ENCODE results near the gene LINGO1. TPM values are rescaled to one million over a fixed set of nuclear protein-coding genes. Genes with fewer than 3 reads are reported as not detected.

Gene LINGO1
- polyA plus RNA-seq, 1 donor = 25.0 TPM

- 80% methylated on average over 4 of the region's 23 CpGs for WGBS (ENCODE audit: insufficient coverage, low lambda C conversion rate)
- Histone ChIP-seq H3K9me3 (ENCODE audit: control insufficient read depth, low read depth, low read length) (peaks cover 3% of the 10 kb centered on the region), H3K27me3 (ENCODE audit: control insufficient read depth, insufficient read depth, low read length) (peaks cover 5% of the 10 kb centered on the region), H3K36me3 (ENCODE audit: control insufficient read depth, insufficient read depth, low read length) (no peaks in the 10 kb centered on the region), H3K27ac (ENCODE audit: low read length) (no peak overlapping the region), H3K4me3 (ENCODE audit: low read length) (no peak overlapping the region), H3K4me1 (ENCODE audit: control insufficient read depth, insufficient read depth, low read length) (peaks cover 32% of the 10 kb centered on the region)
- DNase-seq = no peak
Observed at GRCh38 chr15:77657634-77658238, 25.0 kb upstream of the LINGO1 start.

DNA sequence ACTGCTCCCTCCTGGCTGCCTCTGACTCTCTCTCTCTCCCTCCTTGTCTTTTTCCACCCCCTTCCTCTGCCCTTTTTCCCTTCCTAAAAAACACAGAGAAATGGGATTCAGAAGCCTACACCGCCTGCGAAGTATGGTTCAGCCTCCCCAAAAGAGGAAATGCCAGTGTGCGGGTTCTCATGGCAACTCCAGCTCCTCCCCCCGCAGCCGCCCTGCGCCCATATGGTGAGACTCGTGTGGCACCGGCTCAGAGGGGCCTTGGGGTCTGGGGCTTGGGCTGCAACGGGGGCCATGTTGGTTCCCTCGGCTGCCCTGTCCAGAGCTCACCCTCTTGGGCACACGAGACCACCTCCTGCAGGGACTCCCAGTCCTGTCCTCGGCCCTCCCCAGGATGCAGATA lies 23.6 kb upstream of the LINGO1 start:
- Histone ChIP-seq H3K27ac (ENCODE audit: low read length) (no peak overlapping the region), H3K27me3 (ENCODE audit: control insufficient read depth, insufficient read depth, low read length) (peaks cover 13% of the 10 kb centered on the region), H3K9me3 (ENCODE audit: control insufficient read depth, low read depth, low read length) (peaks cover 3% of the 10 kb centered on the region), H3K4me1 (ENCODE audit: control insufficient read depth, insufficient read depth, low read length) (peaks cover 17% of the 10 kb centered on the region), H3K4me3 (ENCODE audit: low read length) (no peak overlapping the region), H3K36me3 (ENCODE audit: control insufficient read depth, insufficient read depth, low read length) (no peaks in the 10 kb centered on the region)
- no CpG with 5 or more reads among the region's 12 CpGs for WGBS (ENCODE audit: insufficient coverage, low lambda C conversion rate)
- DNase-seq = no peak

DNA sequence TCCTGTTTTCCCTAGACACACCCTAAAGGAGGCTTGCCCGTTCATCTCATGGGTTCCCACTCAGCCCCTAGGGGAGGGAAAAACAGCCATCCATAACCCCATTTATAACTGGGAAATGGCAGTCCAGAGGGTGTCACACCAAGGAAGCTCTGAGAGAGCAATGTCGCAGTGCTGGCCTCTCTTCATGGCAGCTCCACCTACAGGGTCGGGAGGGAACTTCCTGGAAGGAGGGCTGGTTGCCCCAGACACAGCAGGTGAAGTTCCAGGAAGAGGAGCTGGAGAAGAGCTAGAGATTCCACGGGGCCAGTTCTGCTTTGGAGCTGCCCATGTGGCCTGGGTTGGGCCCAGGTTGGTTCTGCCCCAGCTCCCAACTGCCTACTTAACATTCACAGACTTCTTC lies 22.3 kb upstream of the LINGO1 start:
- Histone ChIP-seq H3K4me1 (ENCODE audit: control insufficient read depth, insufficient read depth, low read length) (peaks cover 14% of the 10 kb centered on the region), H3K9me3 (ENCODE audit: control insufficient read depth, low read depth, low read length) (peaks cover 3% of the 10 kb centered on the region), H3K27ac (ENCODE audit: low read length) (no peak overlapping the region), H3K4me3 (ENCODE audit: low read length) (no peak overlapping the region), H3K36me3 (ENCODE audit: control insufficient read depth, insufficient read depth, low read length) (no peaks in the 10 kb centered on the region), H3K27me3 (ENCODE audit: control insufficient read depth, insufficient read depth, low read length) (peaks cover 13% of the 10 kb centered on the region)
- no CpG with 5 or more reads among the region's 4 CpGs for WGBS (ENCODE audit: insufficient coverage, low lambda C conversion rate)
- peak in 1 of 2 donors; percentile 49 for DNase-seq

- Histone ChIP-seq H3K27ac (ENCODE audit: low read length) (no peak overlapping the region), H3K27me3 (ENCODE audit: control insufficient read depth, insufficient read depth, low read length) (peaks cover 13% of the 10 kb centered on the region), H3K36me3 (ENCODE audit: control insufficient read depth, insufficient read depth, low read length) (no peaks in the 10 kb centered on the region), H3K4me3 (ENCODE audit: low read length) (no peak overlapping the region), H3K9me3 (ENCODE audit: control insufficient read depth, low read depth, low read length) (peaks cover 3% of the 10 kb centered on the region), H3K4me1 (ENCODE audit: control insufficient read depth, insufficient read depth, low read length) (peaks cover 7% of the 10 kb centered on the region)
- no CpG with 5 or more reads among the region's 4 CpGs for WGBS (ENCODE audit: insufficient coverage, low lambda C conversion rate)
- DNase-seq = no peak
Observed at GRCh38 chr15:77653832-77654480, 21.2 kb upstream of the LINGO1 start.

- H3K9me3 ChIP-seq (ENCODE audit: control insufficient read depth, low read depth, low read length) = peaks cover 3% of the 10 kb centered on the region
- H3K27me3 ChIP-seq (ENCODE audit: control insufficient read depth, insufficient read depth, low read length) = peaks cover 13% of the 10 kb centered on the region
- H3K4me3 ChIP-seq (ENCODE audit: low read length) = no peak overlapping the region
- H3K27ac ChIP-seq (ENCODE audit: low read length) = no peak overlapping the region
- DNase-seq = no peak
- no CpG with 5 or more reads among the region's 2 CpGs for WGBS (ENCODE audit: insufficient coverage, low lambda C conversion rate)
- H3K36me3 ChIP-seq (ENCODE audit: control insufficient read depth, insufficient read depth, low read length) = no peaks in the 10 kb centered on the region
- no peaks in the 10 kb centered on the region for H3K4me1 ChIP-seq (ENCODE audit: control insufficient read depth, insufficient read depth, low read length)
Observed at GRCh38 chr15:77650265-77650664, 17.6 kb upstream of the LINGO1 start.

- H3K9me3 ChIP-seq (ENCODE audit: control insufficient read depth, low read depth, low read length) = peaks cover 3% of the 10 kb centered on the region
- no peak overlapping the region for H3K27ac ChIP-seq (ENCODE audit: low read length)
- no CpG with 5 or more reads among the region's 3 CpGs for WGBS (ENCODE audit: insufficient coverage, low lambda C conversion rate)
- no peak for DNase-seq
- H3K27me3 ChIP-seq (ENCODE audit: control insufficient read depth, insufficient read depth, low read length) = peaks cover 13% of the 10 kb centered on the region
- H3K36me3 ChIP-seq (ENCODE audit: control insufficient read depth, insufficient read depth, low read length) = no peaks in the 10 kb centered on the region
- H3K4me3 ChIP-seq (ENCODE audit: low read length) = no peak overlapping the region
- H3K4me1 ChIP-seq (ENCODE audit: control insufficient read depth, insufficient read depth, low read length) = no peaks in the 10 kb centered on the region
Observed at GRCh38 chr15:77649610-77650009, 16.9 kb upstream of the LINGO1 start.

DNA sequence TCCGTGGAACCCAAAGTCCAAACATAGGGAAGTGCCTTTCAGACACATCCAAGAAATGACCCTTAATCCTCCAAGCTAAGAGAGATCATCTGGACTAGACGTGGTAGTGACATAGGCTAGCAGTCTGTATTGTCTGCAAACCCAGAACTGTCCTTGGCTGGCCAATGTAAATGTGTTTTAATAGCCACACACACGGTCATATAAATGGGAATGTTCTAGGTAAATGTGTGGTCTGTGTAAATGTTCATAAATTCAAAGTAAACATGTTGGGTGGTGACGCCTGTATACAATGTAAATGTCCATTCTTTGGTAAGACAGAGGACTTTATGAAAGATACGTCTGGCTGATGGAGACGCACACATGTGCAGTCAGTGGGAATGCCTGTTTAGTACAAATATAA lies 16.3 kb upstream of the LINGO1 start:
- Histone ChIP-seq H3K4me1 (ENCODE audit: control insufficient read depth, insufficient read depth, low read length) (no peaks in the 10 kb centered on the region), H3K27me3 (ENCODE audit: control insufficient read depth, insufficient read depth, low read length) (peaks cover 9% of the 10 kb centered on the region), H3K4me3 (ENCODE audit: low read length) (no peak overlapping the region), H3K36me3 (ENCODE audit: control insufficient read depth, insufficient read depth, low read length) (no peaks in the 10 kb centered on the region), H3K9me3 (ENCODE audit: control insufficient read depth, low read depth, low read length) (peaks cover under 1% of the 10 kb centered on the region), H3K27ac (ENCODE audit: low read length) (no peak overlapping the region)
- no peak for DNase-seq
- WGBS (ENCODE audit: insufficient coverage, low lambda C conversion rate) = 92% methylated on average over 2 of the region's 6 CpGs

- no CpG with 5 or more reads among the region's 4 CpGs for WGBS (ENCODE audit: insufficient coverage, low lambda C conversion rate)
- no peaks in the 10 kb centered on the region for H3K9me3 ChIP-seq (ENCODE audit: control insufficient read depth, low read depth, low read length)
- peaks cover 9% of the 10 kb centered on the region for H3K27me3 ChIP-seq (ENCODE audit: control insufficient read depth, insufficient read depth, low read length)
- no peak overlapping the region for H3K27ac ChIP-seq (ENCODE audit: low read length)
- H3K4me3 ChIP-seq (ENCODE audit: low read length) = no peak overlapping the region
- H3K36me3 ChIP-seq (ENCODE audit: control insufficient read depth, insufficient read depth, low read length) = no peaks in the 10 kb centered on the region
- H3K4me1 ChIP-seq (ENCODE audit: control insufficient read depth, insufficient read depth, low read length) = peaks cover 3% of the 10 kb centered on the region
- DNase-seq = no peak
Observed at GRCh38 chr15:77647961-77648360, 15.2 kb upstream of the LINGO1 start.

- no peak overlapping the region for H3K27ac ChIP-seq (ENCODE audit: low read length)
Observed at GRCh38 chr15:77646104-77646694, 13.5 kb upstream of the LINGO1 start.

GRCh38 chr15:77645602-77646001 lies 12.9 kb upstream of the LINGO1 start:
- Histone ChIP-seq H3K27ac (ENCODE audit: low read length) (no peak overlapping the region), H3K9me3 (ENCODE audit: control insufficient read depth, low read depth, low read length) (no peaks in the 10 kb centered on the region), H3K4me3 (ENCODE audit: low read length) (no peak overlapping the region), H3K27me3 (ENCODE audit: control insufficient read depth, insufficient read depth, low read length) (peaks cover 2% of the 10 kb centered on the region), H3K36me3 (ENCODE audit: control insufficient read depth, insufficient read depth, low read length) (no peaks in the 10 kb centered on the region), H3K4me1 (ENCODE audit: control insufficient read depth, insufficient read depth, low read length) (peaks cover 3% of the 10 kb centered on the region)
- no CpG with 5 or more reads among the region's 8 CpGs for WGBS (ENCODE audit: insufficient coverage, low lambda C conversion rate)
- no peak for DNase-seq

More at GRCh38 chr15:77646104-77646694, 13.5 kb upstream of the LINGO1 start:
- no peaks in the 10 kb centered on the region for H3K9me3 ChIP-seq (ENCODE audit: control insufficient read depth, low read depth, low read length)
- no peak overlapping the region for H3K4me3 ChIP-seq (ENCODE audit: low read length)
- H3K27me3 ChIP-seq (ENCODE audit: control insufficient read depth, insufficient read depth, low read length) = no peaks in the 10 kb centered on the region
- no CpG with 5 or more reads among the region's 8 CpGs for WGBS (ENCODE audit: insufficient coverage, low lambda C conversion rate)
- no peaks in the 10 kb centered on the region for H3K36me3 ChIP-seq (ENCODE audit: control insufficient read depth, insufficient read depth, low read length)
- DNase-seq = no peak
- H3K4me1 ChIP-seq (ENCODE audit: control insufficient read depth, insufficient read depth, low read length) = peaks cover 3% of the 10 kb centered on the region

Data from large intestine (tissue), 3 donors.